Neural crest cell (in vitro differentiated cells): ENCODE data around the gene KIAA2012. TPM values are rescaled to one million over a fixed set of nuclear protein-coding genes. Genes with fewer than 3 reads are reported as not detected.

Experiments
- DNase-seq: peaks from one replicate; pipeline ENCODE4 v3.0.0; 2021; ENCODE audit warnings: low read depth, mixed read lengths, low spot score
- H3K27ac Mint-ChIP-seq: one replicate; pipeline ENCODE4 v1.8.0; 2021; ENCODE audit warnings: mild to moderate bottlenecking, mixed read lengths; ENCODE audit not compliant: unreplicated experiment
- H3K27me3 Mint-ChIP-seq: 2 replicates; pipeline ENCODE4 v1.8.0; 2021; ENCODE audit warnings: low read depth, mild to moderate bottlenecking, mixed read lengths
- H3K36me3 Mint-ChIP-seq: 2 replicates; pipeline ENCODE4 v1.8.0; 2021; ENCODE audit warnings: low read depth, mild to moderate bottlenecking, mixed read lengths
- H3K4me1 Mint-ChIP-seq: 2 replicates; pipeline ENCODE4 v1.8.0; 2021; ENCODE audit warnings: mixed read lengths
- H3K4me3 Mint-ChIP-seq: one replicate; pipeline ENCODE4 v1.8.0; 2021; ENCODE audit warnings: mild to moderate bottlenecking, mixed read lengths
- H3K9me3 Mint-ChIP-seq: 2 replicates; pipeline ENCODE4 v1.8.0; 2021; ENCODE audit warnings: mixed read lengths
- CTCF ChIP-seq: fragments of 200-600 bp; sonication (generic); conservative IDR thresholded peaks from 2 replicates; pipeline ENCODE4 v1.5.0; 2021; ENCODE audit warnings: antibody characterized with exemption, mild to moderate bottlenecking
- total RNA-seq: library from RNA; stranded (reverse); gene quantifications from 2 replicates; pipeline ENCODE4 v1.2.1, GENCODE V29; 2021

Gene KIAA2012
- total RNA-seq, 1 donor from 2014 or later: 0.07 TPM

GRCh38 chr2:202184557-202184956, 111.5 kb downstream of the KIAA2012 start:
- Mint-ChIP-seq H3K36me3 (peaks cover 3% of the 10 kb centered on the region), H3K9me3 (peaks cover 4% of the 10 kb centered on the region), H3K27me3 (no peaks in the 10 kb centered on the region), H3K27ac (no peak overlapping the region), H3K4me1 (no peaks in the 10 kb centered on the region), H3K4me3 (no peak overlapping the region)
- DNase-seq: no peak
- no peak for TF ChIP-seq CTCF

DNA sequence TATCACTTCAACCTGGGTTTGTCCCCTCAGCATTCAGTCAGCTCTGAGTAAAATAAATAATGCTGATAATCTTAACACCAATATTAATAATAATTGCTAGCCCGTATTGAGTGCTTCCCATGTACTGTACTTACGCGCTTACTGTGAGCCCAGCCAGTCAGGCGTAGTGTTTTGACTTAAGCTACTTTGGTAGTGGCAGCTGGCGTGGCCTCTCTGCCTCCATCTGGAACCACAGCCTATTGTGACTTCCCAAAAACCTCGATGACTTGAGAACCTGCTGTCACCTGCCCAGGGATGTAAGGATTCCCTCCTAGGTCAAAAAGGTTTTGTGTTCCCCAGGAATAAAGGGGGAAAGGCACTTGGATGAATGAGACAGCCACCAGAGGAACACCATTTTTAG, 112.1 kb downstream of the KIAA2012 start:
- peaks cover 4% of the 10 kb centered on the region for H3K9me3 Mint-ChIP-seq
- H3K27me3 Mint-ChIP-seq: no peaks in the 10 kb centered on the region
- H3K36me3 Mint-ChIP-seq: peaks cover 3% of the 10 kb centered on the region
- TF ChIP-seq CTCF: no peak
- no peak for DNase-seq
- no peaks in the 10 kb centered on the region for H3K4me1 Mint-ChIP-seq
- no peak overlapping the region for H3K4me3 Mint-ChIP-seq
- no peak overlapping the region for H3K27ac Mint-ChIP-seq

DNA sequence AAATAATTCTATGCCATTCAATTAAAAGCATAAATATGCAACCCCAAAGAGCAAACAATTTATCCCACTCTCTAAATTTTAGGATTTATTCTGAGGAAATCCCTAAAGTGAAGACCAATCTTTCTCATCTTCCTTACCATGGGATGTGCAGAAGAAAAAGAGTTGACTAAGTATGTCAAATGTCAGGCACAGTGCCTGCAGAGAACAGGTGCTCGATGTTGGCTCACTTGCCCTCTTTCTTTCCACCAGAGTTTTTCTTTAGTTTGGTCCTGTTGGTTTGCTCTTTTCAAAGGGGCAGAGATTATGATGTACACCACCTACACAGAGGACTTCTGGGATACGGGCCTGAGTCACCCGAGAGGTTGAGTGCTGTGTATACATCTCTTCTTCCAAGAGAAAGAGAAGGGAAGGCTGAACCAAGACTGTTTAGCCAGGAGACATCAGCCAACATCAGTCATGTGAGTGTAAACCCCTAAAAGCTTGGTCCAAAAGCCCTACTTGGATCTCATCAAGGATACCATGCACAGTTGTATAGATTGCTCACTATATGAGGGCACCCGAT, 113.7 kb downstream of the KIAA2012 start:
- DNase-seq: no peak
- no peak overlapping the region for H3K4me3 Mint-ChIP-seq
- H3K9me3 Mint-ChIP-seq: peaks cover 4% of the 10 kb centered on the region
- no peaks in the 10 kb centered on the region for H3K4me1 Mint-ChIP-seq
- H3K27ac Mint-ChIP-seq: no peak overlapping the region
- H3K27me3 Mint-ChIP-seq: no peaks in the 10 kb centered on the region
- TF ChIP-seq CTCF: no peak
- H3K36me3 Mint-ChIP-seq: peaks cover 3% of the 10 kb centered on the region

DNA sequence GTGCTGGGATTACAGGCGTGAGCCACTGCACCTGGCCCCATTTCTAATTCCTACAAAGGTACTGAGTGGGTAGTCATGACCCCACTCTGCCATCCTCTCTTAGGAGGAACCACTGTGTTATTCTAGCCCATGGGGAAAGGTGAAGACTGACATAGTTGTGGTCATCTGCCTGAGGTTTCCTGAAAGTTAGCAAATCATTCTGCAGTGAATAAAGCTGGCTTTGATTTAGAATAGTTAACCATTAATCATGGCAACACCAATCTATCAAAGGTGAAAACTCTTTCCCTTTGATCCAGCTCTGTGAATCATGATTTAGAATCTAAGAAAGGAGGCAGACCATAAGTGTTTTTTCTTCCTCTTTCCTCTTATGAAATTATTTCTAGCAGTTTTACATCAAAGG, 114.5 kb downstream of the KIAA2012 start:
- no peak overlapping the region for H3K27ac Mint-ChIP-seq
- H3K36me3 Mint-ChIP-seq: peaks cover under 1% of the 10 kb centered on the region
- H3K9me3 Mint-ChIP-seq: peaks cover under 1% of the 10 kb centered on the region

GRCh38 chr2:202193305-202193704, 120.2 kb downstream of the KIAA2012 start:
- DNase-seq: no peak
- TF ChIP-seq CTCF: no peak
- no peak overlapping the region for H3K4me3 Mint-ChIP-seq
- H3K27ac Mint-ChIP-seq: no peak overlapping the region
- no peaks in the 10 kb centered on the region for H3K9me3 Mint-ChIP-seq
- H3K4me1 Mint-ChIP-seq: no peaks in the 10 kb centered on the region
- no peaks in the 10 kb centered on the region for H3K36me3 Mint-ChIP-seq
- H3K27me3 Mint-ChIP-seq: no peaks in the 10 kb centered on the region

More for the DNA sequence above, 114.5 kb downstream of the KIAA2012 start:
- H3K4me3 Mint-ChIP-seq: no peak overlapping the region
- H3K4me1 Mint-ChIP-seq: no peaks in the 10 kb centered on the region
- H3K27me3 Mint-ChIP-seq: no peaks in the 10 kb centered on the region
- DNase-seq: no peak
- no peak for TF ChIP-seq CTCF
